K562 (cell line): ENCODE data around the gene USP43.

Experiments
- JUNB ChIP-seq: fragments of 450-650 bp; formaldehyde crosslinking; conservative IDR thresholded peaks from 2 replicates; pipeline ENCODE4 v1.4.0; 2020; ENCODE audit warnings: mild to moderate bottlenecking
- SMAD4 ChIP-seq: fragments of 250-450 bp; sonication (Bioruptor Pico); conservative IDR thresholded peaks from 2 replicates; pipeline ENCODE4 v1.8.0; 2021; ENCODE audit warnings: inconsistent platforms, mild to moderate bottlenecking, moderate library complexity

DNA sequence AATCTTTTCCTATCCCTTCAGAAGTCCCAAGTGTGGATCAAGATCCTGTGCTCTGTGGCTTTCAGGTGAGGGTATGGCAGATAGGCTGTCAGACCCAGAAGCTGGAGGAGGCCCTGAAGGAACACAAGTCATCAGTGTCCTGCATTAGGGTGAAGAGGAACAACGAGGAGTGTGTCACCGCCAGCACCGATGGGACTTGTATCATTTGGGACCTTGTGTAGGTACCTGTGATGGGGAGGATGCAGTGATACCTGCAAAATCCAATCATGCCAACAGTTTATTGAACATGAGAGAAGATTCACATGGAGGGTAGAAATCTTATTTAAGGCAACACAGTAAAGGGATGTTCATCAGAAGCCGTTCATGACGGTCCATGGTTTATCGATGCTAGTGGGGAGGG is 10.0 kb upstream of the USP43 start:
- no peak for TF ChIP-seq JUNB
- TF ChIP-seq SMAD4 (CRISPR knock-in tag), result no peak
